PC-3 (cell line): Measurements from ENCODE around the gene MPDZ. TPM values are rescaled to one million over a fixed set of nuclear protein-coding genes. Genes with fewer than 3 reads are reported as not detected.

Source experiments
- ATAC-seq: fragments of 200-7000 bp; cut with Tn5 transposase; 2 replicates; pipeline ENCODE4 v1.9.1; 2020; ENCODE audit warnings: mild to moderate bottlenecking, moderate library complexity
- BruUV-seq: library from RNA; stranded (reverse); fragments of 400-500 nt; replicated peaks from 2 replicates; lab custom pipeline; 2021; lab: Mats Ljungman, UMichigan
- CTCF ChIA-PET: fragments of 300-600 bp; sonication (Branson Sonifier 250); formaldehyde crosslinking; loops from one replicate; lab custom pipeline; 2022; ENCODE audit warnings: antibody characterized with exemption; lab: Charles Lee
- POLR2A ChIA-PET: fragments of 300-600 bp; sonication (Branson Sonifier 250); formaldehyde crosslinking; loops from one replicate; lab custom pipeline; 2022; ENCODE audit warnings: antibody characterized with exemption; ENCODE audit not compliant: unreplicated experiment; lab: Charles Lee
- DNase-seq: peaks from one replicate; pipeline ENCODE4 v3.0.0-alpha.2; 2015
- H2AFZ ChIP-seq: fragments of 300-600 bp; sonication (generic); 2 replicates; pipeline ENCODE4 v1.6.0; 2016; ENCODE audit warnings: antibody characterized with exemption, low read length
- H3F3A ChIP-seq: fragments of 300-600 bp; sonication (generic); one replicate; pipeline ENCODE4 v1.6.0; 2017; ENCODE audit warnings: antibody characterized with exemption, low read length, control low read depth, mild to moderate bottlenecking; ENCODE audit not compliant: unreplicated experiment
- H3K27ac ChIP-seq: fragments of 300-600 bp; sonication (generic); 2 replicates; pipeline ENCODE4 v1.5.1; 2016; ENCODE audit warnings: mild to moderate bottlenecking, low read length
- H3K27me3 ChIP-seq: fragments of 300-600 bp; sonication (generic); 2 replicates; pipeline ENCODE4 v1.6.1; 2016; ENCODE audit warnings: low read length, mixed read lengths
- H3K36me3 ChIP-seq: fragments of 300-600 bp; sonication (generic); 2 replicates; pipeline ENCODE4 v1.6.1; 2016; ENCODE audit warnings: low read depth, mixed run types, low read length, mixed read lengths
- H3K4me1 ChIP-seq: fragments of 300-600 bp; sonication (generic); 2 replicates; pipeline ENCODE4 v1.5.1; 2016; ENCODE audit warnings: low read length; ENCODE audit not compliant: insufficient read depth
- H3K4me2 ChIP-seq: fragments of 300-600 bp; sonication (generic); 2 replicates; pipeline ENCODE4 v1.6.0; 2016; ENCODE audit warnings: low read length
- H3K4me3 ChIP-seq: fragments of 300-600 bp; sonication (generic); 2 replicates; pipeline ENCODE4 v1.5.1; 2016; ENCODE audit warnings: mild to moderate bottlenecking, low read length, mixed read lengths
- H3K79me2 ChIP-seq: fragments of 300-600 bp; sonication (generic); 2 replicates; pipeline ENCODE4 v1.6.1; 2017; ENCODE audit warnings: low read length, mixed read lengths
- H3K9ac ChIP-seq: fragments of 300-600 bp; sonication (generic); 2 replicates; pipeline ENCODE4 v1.6.0; 2016; ENCODE audit warnings: mild to moderate bottlenecking, low read length
- H3K9me2 ChIP-seq: fragments of 300-600 bp; sonication (generic); replicated peaks from 2 replicates; pipeline ENCODE4 v1.6.1; 2016; ENCODE audit warnings: mixed run types, low read length, mixed read lengths
- H3K9me3 ChIP-seq: fragments of 300-600 bp; sonication (generic); 2 replicates; pipeline ENCODE4 v1.6.1; 2016; ENCODE audit warnings: low read length, mixed read lengths
- H4K20me1 ChIP-seq: fragments of 300-600 bp; sonication (generic); 2 replicates; pipeline ENCODE4 v1.6.1; 2016; ENCODE audit warnings: low read length, mixed read lengths
- EZH2 ChIP-seq: fragments of 300-600 bp; sonication (generic); IDR thresholded peaks from one replicate; pipeline ENCODE4 v1.6.1; 2017; ENCODE audit warnings: antibody characterized with exemption, mild to moderate bottlenecking, low read length; ENCODE audit not compliant: unreplicated experiment
- EZH2phosphoT487 ChIP-seq: fragments of 300-600 bp; sonication (generic); IDR thresholded peaks from 2 replicates; pipeline ENCODE4 v1.6.1; 2018; ENCODE audit warnings: mild to moderate bottlenecking, antibody characterized with exemption, low read length, borderline replicate concordance
- intact Hi-C: fragments of 100-400 bp; cut with micrococcal nuclease; formaldehyde crosslinking; loops from 2 replicates; pipeline ENCODE4 v1.9.0; 2023
- total RNA-seq: library from RNA; depleted of rRNA; stranded (reverse); fragments of >200 nt; gene quantifications from 2 replicates; pipeline ENCODE4 v1.2.3, GENCODE V29; 2014
- TF ChIP-seq, protein P1 (sequence below): fragments of 300-600 bp; sonication (generic); conservative IDR thresholded peaks from 2 replicates; pipeline ENCODE4 v1.5.1; 2017; ENCODE audit warnings: antibody characterized with exemption, low read depth, mild to moderate bottlenecking, low read length

Gene MPDZ
- total RNA-seq, 1 experiment from 2014 or later: 6.1 TPM

DNA sequence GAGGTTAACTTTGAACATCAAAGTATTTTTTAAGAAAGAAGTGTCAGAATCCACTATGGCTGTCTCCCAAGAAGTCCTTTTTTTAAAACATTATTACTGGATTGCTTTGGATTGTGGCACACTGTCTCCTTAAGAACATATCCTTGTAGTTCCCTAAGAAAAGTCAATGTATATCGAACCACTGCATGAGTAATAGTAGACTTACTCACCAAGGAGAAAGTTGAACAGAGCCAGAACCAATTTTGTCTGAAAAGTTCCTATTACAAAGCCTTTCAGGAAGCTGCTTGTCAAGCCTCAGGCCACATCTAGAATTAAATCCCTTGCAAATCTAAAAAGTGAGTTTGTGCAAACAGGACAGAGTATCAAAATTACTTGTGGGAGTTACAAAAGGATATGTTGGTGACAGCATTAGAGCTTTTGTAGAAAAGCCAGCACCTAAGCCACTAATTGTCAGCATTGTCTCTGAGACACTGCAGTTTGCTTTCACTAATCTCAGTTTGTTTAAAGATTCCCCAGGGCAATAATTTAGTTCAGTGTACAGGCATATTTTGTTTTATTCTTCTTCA is 195.4 kb downstream of the MPDZ start:
- peak; percentile 85 for DNase-seq
- H3K27ac ChIP-seq: peak overlapping the region; percentile 88

DNA sequence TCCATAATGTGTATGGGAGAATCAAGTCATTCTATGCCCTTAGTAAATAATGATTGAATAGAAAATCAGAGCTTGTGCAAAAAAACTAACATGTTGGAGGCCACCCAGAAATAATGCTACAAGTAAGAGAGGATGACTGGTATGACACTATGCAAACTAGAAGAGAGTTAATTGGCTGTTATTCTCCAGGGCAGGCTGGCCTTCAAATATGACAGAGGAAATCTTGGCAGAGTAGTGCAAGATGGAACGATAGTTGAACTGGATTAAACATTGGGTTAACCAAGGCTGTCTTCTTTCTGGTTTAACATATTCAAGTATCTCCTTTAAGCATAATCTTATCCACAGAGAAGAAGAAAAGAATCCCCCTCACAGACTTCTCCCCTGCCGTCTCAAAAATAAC is 196.1 kb downstream of the MPDZ start:
- Histone ChIP-seq H3F3A (peaks cover 4% of the 10 kb centered on the region), H3K27me3 (no peaks in the 10 kb centered on the region), H3K9me3 (no peaks in the 10 kb centered on the region), H3K79me2 (no peaks in the 10 kb centered on the region), H3K27ac (peak overlapping the region; percentile 88), H4K20me1 (no peaks in the 10 kb centered on the region), H2AFZ (0 out of 2 replicates have a peak overlapping the region, but pooled peaks have one; percentile 3), H3K36me3 (no peaks in the 10 kb centered on the region), H3K4me1 (peaks cover 27% of the 10 kb centered on the region), H3K9ac (peak overlapping the region; percentile 57), H3K9me2 (no peaks in the 10 kb centered on the region), H3K4me2 (peak overlapping the region; percentile 71), H3K4me3 (peak overlapping the region; percentile 31; the same call in 1 of the 2 replicates)
- no TSS peak for BruUV-seq
- POLR2A ChIA-PET: no interaction called here
- TF ChIP-seq EZH2phosphoT487: no peak
- TF ChIP-seq, protein P1, sequence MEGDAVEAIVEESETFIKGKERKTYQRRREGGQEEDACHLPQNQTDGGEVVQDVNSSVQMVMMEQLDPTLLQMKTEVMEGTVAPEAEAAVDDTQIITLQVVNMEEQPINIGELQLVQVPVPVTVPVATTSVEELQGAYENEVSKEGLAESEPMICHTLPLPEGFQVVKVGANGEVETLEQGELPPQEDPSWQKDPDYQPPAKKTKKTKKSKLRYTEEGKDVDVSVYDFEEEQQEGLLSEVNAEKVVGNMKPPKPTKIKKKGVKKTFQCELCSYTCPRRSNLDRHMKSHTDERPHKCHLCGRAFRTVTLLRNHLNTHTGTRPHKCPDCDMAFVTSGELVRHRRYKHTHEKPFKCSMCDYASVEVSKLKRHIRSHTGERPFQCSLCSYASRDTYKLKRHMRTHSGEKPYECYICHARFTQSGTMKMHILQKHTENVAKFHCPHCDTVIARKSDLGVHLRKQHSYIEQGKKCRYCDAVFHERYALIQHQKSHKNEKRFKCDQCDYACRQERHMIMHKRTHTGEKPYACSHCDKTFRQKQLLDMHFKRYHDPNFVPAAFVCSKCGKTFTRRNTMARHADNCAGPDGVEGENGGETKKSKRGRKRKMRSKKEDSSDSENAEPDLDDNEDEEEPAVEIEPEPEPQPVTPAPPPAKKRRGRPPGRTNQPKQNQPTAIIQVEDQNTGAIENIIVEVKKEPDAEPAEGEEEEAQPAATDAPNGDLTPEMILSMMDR: no peak
- no peak for TF ChIP-seq EZH2
- ATAC-seq (peak; percentile 42; the same call in 1 of the 2 replicates), DNase-seq (peak; percentile 41)
- CTCF ChIA-PET: interaction anchor here (0.6 kb wide), 1 partner anchor 361 kb away, joined by 3 read pairs; no protein-coding TSS in a partner anchor
- intact Hi-C loops: no loop called here

More for the DNA sequence above, 195.4 kb downstream of the MPDZ start:
- intact Hi-C loops: loop anchor here (1.0 kb wide), 1 partner anchor 50 kb away; no protein-coding TSS in a partner anchor
- ATAC-seq: peak; percentile 81
- TF ChIP-seq EZH2: no peak
- TF ChIP-seq, protein P1: no peak
- TF ChIP-seq EZH2phosphoT487: no peak
- Histone ChIP-seq H3K79me2 (no peaks in the 10 kb centered on the region), H3K9me2 (no peaks in the 10 kb centered on the region), H3K9ac (peak overlapping the region; percentile 57), H3K4me3 (peak overlapping the region; percentile 29; the same call in 1 of the 2 replicates), H3K27me3 (no peaks in the 10 kb centered on the region), H3F3A (peaks cover 4% of the 10 kb centered on the region), H3K36me3 (no peaks in the 10 kb centered on the region), H3K9me3 (no peaks in the 10 kb centered on the region), H3K4me2 (peak overlapping the region; percentile 71), H2AFZ (0 out of 2 replicates have a peak overlapping the region, but pooled peaks have one; percentile 3), H3K4me1 (peaks cover 27% of the 10 kb centered on the region), H4K20me1 (no peaks in the 10 kb centered on the region)
- no TSS peak for BruUV-seq
- ChIA-PET POLR2A (interaction anchor here (0.6 kb wide), 1 partner anchor 25 kb away, joined by 4 read pairs; no protein-coding TSS in a partner anchor), CTCF (no interaction called here)

DNA sequence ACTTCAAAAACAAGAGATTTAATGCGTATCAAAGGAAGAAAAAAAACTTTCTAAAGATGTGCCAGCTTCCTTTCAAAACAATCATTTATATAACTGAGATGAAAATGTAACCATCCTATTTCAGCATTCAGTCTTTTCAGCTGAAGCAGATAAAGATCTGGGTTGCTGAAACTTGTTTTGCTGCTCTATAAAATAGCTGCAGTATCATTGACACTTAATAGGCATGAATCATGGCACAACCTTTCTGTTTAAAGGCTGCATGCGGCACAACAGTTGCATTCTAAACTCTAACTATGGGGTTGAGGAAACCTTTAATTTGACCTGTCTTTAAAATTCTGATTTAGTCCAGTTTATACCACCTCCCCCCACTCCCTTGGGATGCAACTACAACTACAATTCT is 196.7 kb downstream of the MPDZ start:
- peak overlapping the region; percentile 88 for H3K27ac ChIP-seq
- peak; percentile 75 for ATAC-seq
- H3K4me2 ChIP-seq: peak overlapping the region; percentile 71

More for the DNA sequence above, 196.7 kb downstream of the MPDZ start:
- Histone ChIP-seq H4K20me1 (no peaks in the 10 kb centered on the region), H3K9me2 (no peaks in the 10 kb centered on the region), H3K36me3 (no peaks in the 10 kb centered on the region), H3K79me2 (no peaks in the 10 kb centered on the region), H3K9me3 (no peaks in the 10 kb centered on the region), H3F3A (peaks cover 4% of the 10 kb centered on the region), H3K4me1 (peaks cover 28% of the 10 kb centered on the region), H2AFZ (no peak overlapping the region), H3K27me3 (no peaks in the 10 kb centered on the region), H3K9ac (peak overlapping the region; percentile 57), H3K4me3 (peak overlapping the region; percentile 31; the same call in 1 of the 2 replicates)
- BruUV-seq: no TSS peak
- DNase-seq: peak; percentile 92
- intact Hi-C loops: no loop called here
- ChIA-PET POLR2A (no interaction called here), CTCF (interaction anchor here (0.6 kb wide), 1 partner anchor 360 kb away, joined by 3 read pairs; no protein-coding TSS in a partner anchor)
- TF ChIP-seq EZH2 (no peak), EZH2phosphoT487 (no peak)
- TF ChIP-seq, protein P1: no peak
